ENCODE data around the gene PHYKPL. TPM values are rescaled to one million over a fixed set of nuclear protein-coding genes. Genes with fewer than 3 reads are reported as not detected.

The PHYKPL gene
- total RNA-seq, 4 donors from 2014 or later, result 37.3 to 51.2 (median 41.6) TPM

- Histone ChIP-seq H3K4me1 (peaks cover 0 to 9% (median 2%) of the 10 kb centered on the region in 3 donors), H3K36me3 (peaks cover 0 to 93% of the 10 kb centered on the region in 2 donors), H3K9me3 (no peaks in the 10 kb centered on the region), H3K27ac (no peak overlapping the region), H3K4me3 (no peak overlapping the region), H3K27me3 (no peaks in the 10 kb centered on the region)
- ATAC-seq, result no peak
- TF ChIP-seq POLR2A (IDR thresholded peaks at IDR 0.05) (no peak), CTCF (IDR thresholded peaks at IDR 0.05) (no peak), EP300 (IDR thresholded peaks at IDR 0.05) (no peak), POLR2AphosphoS5 (IDR thresholded peaks at IDR 0.05) (no peak)
- WGBS, 2 donors (ENCODE audit: low coverage in 1 of 2), result 82 to 90% methylated on average over 4 of the region's 5 CpGs
Measured at GRCh38 chr5:178218237-178218776, 14.3 kb downstream of the PHYKPL start.

GRCh38 chr5:178216779-178217178 lies 15.8 kb downstream of the PHYKPL start:
- TF ChIP-seq EP300 (IDR thresholded peaks at IDR 0.05), result no peak
- TF ChIP-seq CTCF (IDR thresholded peaks at IDR 0.05), result no peak
- TF ChIP-seq POLR2AphosphoS5 (IDR thresholded peaks at IDR 0.05), result no peak
- no peak for TF ChIP-seq POLR2A (IDR thresholded peaks at IDR 0.05)
- H3K27me3 ChIP-seq, result no peaks in the 10 kb centered on the region
- peaks cover 0 to 93% of the 10 kb centered on the region in 2 donors for H3K36me3 ChIP-seq
- WGBS, 2 donors (ENCODE audit: low coverage in 1 of 2), result 82 to 86% methylated on average over 2 to 3 of the region's 3 CpGs
- no peak overlapping the region for H3K27ac ChIP-seq
- H3K4me1 ChIP-seq, result peaks cover 0 to 12% (median 2%) of the 10 kb centered on the region in 3 donors
- no peaks in the 10 kb centered on the region for H3K9me3 ChIP-seq
- no peak overlapping the region for H3K4me3 ChIP-seq
- no peak for ATAC-seq

GRCh38 chr5:178216088-178216534 lies 16.5 kb downstream of the PHYKPL start:
- Histone ChIP-seq H3K36me3 (peaks cover 0 to 93% of the 10 kb centered on the region in 2 donors), H3K4me3 (no peak overlapping the region), H3K4me1 (peaks cover 0 to 12% (median 2%) of the 10 kb centered on the region in 3 donors), H3K27me3 (no peaks in the 10 kb centered on the region), H3K9me3 (no peaks in the 10 kb centered on the region), H3K27ac (no peak overlapping the region)
- TF ChIP-seq POLR2A (IDR thresholded peaks at IDR 0.05) (no peak), POLR2AphosphoS5 (IDR thresholded peaks at IDR 0.05) (no peak), CTCF (IDR thresholded peaks at IDR 0.05) (no peak), EP300 (IDR thresholded peaks at IDR 0.05) (no peak)
- 92 to 96% methylated on average over 3 to 4 of the region's 5 CpGs for WGBS, 2 donors (ENCODE audit: low coverage in 1 of 2)
- ATAC-seq, result no peak

- 62 to 90% methylated on average over 5 to 6 of the region's 13 CpGs for WGBS, 2 donors (ENCODE audit: low coverage in 1 of 2)
- peaks cover 0 to 93% of the 10 kb centered on the region in 2 donors for H3K36me3 ChIP-seq
- no peak for ATAC-seq
- H3K27ac ChIP-seq, result no peak overlapping the region
- H3K4me1 ChIP-seq, result peaks cover 0 to 12% (median 2%) of the 10 kb centered on the region in 3 donors
- H3K9me3 ChIP-seq, result no peaks in the 10 kb centered on the region
- no peaks in the 10 kb centered on the region for H3K27me3 ChIP-seq
- no peak overlapping the region for H3K4me3 ChIP-seq
- TF ChIP-seq CTCF (IDR thresholded peaks at IDR 0.05) (no peak), POLR2AphosphoS5 (IDR thresholded peaks at IDR 0.05) (no peak), POLR2A (IDR thresholded peaks at IDR 0.05) (no peak), EP300 (IDR thresholded peaks at IDR 0.05) (no peak)
Measured at GRCh38 chr5:178215280-178216002, 17.2 kb downstream of the PHYKPL start.
